ENCODE data around the gene DYTN.

The DYTN gene

DNA sequence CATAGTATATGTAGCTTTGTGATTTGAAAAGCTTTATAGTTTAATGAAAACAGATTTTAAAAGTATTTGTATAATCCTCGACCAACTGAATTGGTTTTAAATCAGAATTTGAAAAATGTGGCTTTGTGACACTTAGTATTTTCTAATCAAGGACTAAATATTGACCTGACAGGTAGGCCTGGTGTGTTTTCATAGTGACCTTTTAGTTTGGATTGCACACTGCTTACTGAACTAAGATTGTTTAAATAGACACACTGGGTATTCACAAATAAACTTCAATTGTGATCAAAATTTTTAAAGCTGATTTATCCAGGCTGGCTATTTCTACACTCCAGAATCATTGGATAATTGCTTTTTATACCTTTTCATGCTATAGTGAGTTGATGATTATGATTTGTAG is 107.7 kb downstream of the DYTN start:
- DNase-seq: no peak

DNA sequence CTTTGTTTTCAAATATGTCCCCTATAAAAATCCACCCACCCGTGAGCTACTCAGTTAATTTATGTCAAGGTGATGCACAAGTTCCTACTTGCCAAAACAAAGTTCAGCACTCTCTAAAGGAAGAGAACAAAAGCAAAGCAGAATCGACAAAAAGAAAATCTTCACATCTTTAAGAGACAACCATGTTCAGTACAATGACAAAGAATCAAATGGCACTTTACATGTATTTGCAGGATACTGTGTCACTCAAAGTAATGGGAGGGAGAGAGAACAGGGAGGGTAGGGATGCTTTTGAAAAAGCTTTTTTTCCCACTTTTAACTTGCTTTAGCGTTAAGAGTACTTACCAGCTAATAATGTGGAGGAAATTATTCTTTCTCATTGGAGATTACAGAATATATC is 115.0 kb downstream of the DYTN start:
- DNase-seq: no peak

All from CD4-positive, alpha-beta T cell treated with Interferon alpha-2 for 1 hour (primary cell).